GM13977 (cell line): ENCODE data around the gene RHOBTB1.

Source experiments
- DNase-seq: peaks from one replicate; pipeline ENCODE4 v3.0.0; 2012; ENCODE audit warnings: low spot score
- in situ Hi-C: fragments of 300-500 bp; cut with MboI; formaldehyde crosslinking; loops from one replicate; pipeline ENCODE4 v1.12.0; 2022; ENCODE audit warnings: low sequenced_read_pairs, low pct_unique_long_range_greater_than_20kb, mixed read lengths, inconsistent platforms; ENCODE audit not compliant: unreplicated experiment
- TF ChIP-seq, protein P1 (sequence below): IDR thresholded peaks from 2 replicates; pipeline ENCODE4 v1.5.1; 2012; ENCODE audit warnings: mild to moderate bottlenecking, control low read depth; ENCODE audit not compliant: insufficient read depth; ENCODE audit errors: extremely low read depth, missing control alignments

Gene RHOBTB1

DNA sequence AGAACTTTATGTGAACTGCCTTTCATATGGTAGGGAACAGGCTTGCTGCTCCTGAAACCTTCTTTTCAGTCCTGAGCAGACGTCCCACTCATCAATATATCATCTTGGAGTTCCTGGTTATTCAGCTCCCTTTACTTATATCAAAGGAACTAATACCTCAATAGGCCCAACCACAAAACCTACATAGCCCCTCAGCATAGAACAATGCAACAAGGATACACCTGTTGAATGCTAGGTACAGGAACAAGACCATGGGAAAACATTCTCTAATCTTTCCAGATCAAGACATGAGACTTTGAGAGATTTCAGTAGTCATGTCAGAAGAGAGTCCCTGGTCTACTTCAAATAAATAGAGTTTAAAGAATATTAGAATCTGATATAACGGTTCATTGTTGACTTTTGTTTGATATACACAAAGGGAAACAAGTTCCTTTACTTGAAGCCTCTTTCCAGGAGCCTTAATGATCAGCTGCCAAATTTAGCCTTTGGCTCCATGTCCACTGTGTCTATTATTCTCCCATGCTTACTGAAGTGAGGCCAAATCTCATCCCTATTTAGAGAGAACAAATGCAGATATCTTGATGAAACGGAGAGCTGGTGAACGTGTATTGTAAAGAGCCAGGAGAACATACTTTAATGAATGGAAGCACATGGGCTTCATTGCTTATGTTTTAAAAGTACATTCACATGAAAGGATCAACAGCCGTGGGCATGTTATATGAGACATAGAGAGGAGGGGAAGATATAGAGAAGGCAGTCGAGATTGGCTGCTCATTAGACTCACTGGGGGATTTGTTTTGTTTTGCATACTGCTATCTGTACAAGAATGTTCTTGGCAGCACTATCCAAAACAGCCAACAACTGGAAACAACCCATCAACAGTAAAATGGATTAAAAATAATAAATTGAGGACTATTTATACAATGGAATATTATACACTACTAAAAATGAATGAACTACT lies 9.5 kb downstream of the RHOBTB1 start:
- TF ChIP-seq, protein P1, sequence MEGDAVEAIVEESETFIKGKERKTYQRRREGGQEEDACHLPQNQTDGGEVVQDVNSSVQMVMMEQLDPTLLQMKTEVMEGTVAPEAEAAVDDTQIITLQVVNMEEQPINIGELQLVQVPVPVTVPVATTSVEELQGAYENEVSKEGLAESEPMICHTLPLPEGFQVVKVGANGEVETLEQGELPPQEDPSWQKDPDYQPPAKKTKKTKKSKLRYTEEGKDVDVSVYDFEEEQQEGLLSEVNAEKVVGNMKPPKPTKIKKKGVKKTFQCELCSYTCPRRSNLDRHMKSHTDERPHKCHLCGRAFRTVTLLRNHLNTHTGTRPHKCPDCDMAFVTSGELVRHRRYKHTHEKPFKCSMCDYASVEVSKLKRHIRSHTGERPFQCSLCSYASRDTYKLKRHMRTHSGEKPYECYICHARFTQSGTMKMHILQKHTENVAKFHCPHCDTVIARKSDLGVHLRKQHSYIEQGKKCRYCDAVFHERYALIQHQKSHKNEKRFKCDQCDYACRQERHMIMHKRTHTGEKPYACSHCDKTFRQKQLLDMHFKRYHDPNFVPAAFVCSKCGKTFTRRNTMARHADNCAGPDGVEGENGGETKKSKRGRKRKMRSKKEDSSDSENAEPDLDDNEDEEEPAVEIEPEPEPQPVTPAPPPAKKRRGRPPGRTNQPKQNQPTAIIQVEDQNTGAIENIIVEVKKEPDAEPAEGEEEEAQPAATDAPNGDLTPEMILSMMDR: no peak
- no peak for DNase-seq
- in situ Hi-C loops: no loop called here

DNA sequence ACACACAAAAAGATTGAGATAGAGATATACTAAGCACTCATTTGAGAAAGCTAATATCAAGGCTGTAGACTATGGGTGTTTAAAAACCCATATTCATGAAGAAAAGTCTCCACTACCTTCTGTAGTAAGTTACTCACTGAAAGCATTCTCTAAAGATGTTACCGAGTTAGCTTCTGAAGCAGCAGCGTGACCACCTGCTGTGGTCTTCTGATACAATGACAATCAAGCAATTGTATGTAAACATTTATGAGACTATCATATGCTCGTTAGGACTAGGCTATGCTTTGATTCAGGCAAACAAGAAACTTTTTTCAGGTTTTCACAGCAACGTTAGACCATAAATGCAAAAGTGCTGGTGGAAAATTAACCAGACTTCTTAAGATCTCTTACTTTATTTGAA lies 11.2 kb downstream of the RHOBTB1 start:
- in situ Hi-C loops: no loop called here

DNA sequence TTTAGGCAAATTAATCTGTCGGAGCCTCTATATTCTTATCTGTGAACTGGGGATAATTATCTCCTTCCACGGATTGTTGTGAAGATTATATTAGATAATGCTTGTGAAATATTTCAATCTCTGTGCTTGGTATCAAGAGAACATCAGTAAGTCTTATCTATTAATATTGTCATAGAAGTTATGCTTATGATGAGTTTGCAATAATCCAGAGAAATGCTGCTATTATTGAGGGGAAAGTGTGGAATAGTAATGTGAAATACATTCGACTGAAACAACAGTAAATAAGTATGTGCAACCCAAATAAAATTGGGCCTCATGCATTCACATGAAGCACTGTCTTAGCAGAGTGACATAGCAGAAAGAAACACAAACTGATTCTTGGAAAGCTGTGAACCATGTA lies 13.7 kb downstream of the RHOBTB1 start:
- in situ Hi-C loops: no loop called here
- no peak for DNase-seq
- TF ChIP-seq, protein P1: no peak

More for the DNA sequence above, 11.2 kb downstream of the RHOBTB1 start:
- TF ChIP-seq, protein P1: no peak
- DNase-seq: no peak

DNA sequence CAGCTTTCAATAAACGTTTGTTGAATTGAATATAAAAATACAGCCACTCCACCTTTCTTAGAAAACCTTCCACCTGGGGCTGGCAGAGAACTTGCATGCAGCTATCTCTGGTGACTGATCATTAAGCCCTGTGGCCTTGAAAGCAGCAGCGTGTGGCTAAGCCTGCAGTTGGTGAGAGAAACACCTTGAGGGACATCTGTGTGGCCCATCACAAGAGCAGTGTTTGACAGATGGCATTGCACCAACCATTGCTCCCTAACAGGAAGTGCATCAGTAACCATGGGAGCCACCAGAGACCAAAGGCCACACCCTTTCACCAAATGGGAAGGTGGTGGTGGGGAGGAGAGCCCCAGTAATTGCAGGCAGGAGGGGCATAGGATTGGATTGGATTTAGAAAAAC lies 22.4 kb downstream of the RHOBTB1 start:
- no peak for DNase-seq
- in situ Hi-C loops: no loop called here
- TF ChIP-seq, protein P1: no peak

DNA sequence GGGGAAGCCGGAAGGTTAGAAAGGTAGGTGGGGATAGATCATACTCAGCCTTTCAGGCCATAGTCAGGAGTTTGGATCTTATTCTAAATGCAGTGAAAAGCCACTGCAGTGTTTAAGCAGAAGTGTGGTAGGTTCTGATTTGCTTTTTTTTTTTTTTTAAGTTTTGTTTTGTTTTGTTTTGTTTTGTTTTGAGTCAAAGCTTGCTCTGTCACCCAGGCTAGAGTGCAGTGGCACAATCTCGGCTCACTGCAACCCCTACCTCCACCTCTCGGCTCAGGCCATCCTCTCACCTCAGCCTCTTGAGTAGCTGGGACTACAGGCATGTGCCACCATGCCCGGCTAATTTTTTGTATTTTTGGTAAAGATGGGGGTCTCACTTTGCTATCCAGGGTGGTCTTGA lies 23.5 kb downstream of the RHOBTB1 start:
- in situ Hi-C loops: no loop called here
- TF ChIP-seq, protein P1: no peak
- no peak for DNase-seq

DNA sequence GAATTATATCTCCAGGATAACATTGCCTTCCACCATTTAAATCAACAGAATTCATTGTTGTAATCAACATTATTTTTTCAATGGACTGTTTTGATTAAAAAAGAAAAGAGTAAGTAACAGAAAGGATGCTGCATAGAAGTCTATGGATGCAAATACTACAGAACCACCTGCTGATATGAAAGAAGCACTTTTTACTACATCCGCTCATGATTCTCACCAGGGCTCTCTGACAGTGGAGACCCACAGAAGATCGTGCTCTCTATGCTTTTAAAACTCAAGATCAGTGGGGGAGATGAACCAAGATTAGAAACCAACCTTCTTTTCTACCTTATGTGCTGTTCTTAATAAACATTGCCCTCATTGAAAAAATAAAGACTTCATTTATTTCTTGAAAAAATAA lies 24.4 kb downstream of the RHOBTB1 start:
- TF ChIP-seq, protein P1: no peak
- DNase-seq: no peak
- in situ Hi-C loops: no loop called here
